Neural cell (in vitro differentiated cells): Measurements from ENCODE around the gene STPG2.

Source experiments
- EP300 ChIP-seq: fragments of 450-650 bp; conservative IDR thresholded peaks from 2 replicates; pipeline ENCODE4 v1.6.1; 2014; ENCODE audit warnings: antibody characterized with exemption, mild to moderate bottlenecking, moderate library complexity; ENCODE audit not compliant: poor library complexity, severe bottlenecking
- EZH2 ChIP-seq: fragments of 200-600, 300-800 bp; shearing (Covaris generic), sonication (generic); IDR thresholded peaks from 2 replicates; pipeline ENCODE4 v1.6.1; 2014; ENCODE audit warnings: antibody characterized with exemption, low read length, borderline replicate concordance, mild to moderate bottlenecking; ENCODE audit not compliant: insufficient read depth, poor library complexity, severe bottlenecking
- MXI1 ChIP-seq: fragments of 450-650 bp; conservative IDR thresholded peaks from 2 replicates; pipeline ENCODE4 v1.6.1; 2014; ENCODE audit warnings: antibody characterized with exemption, mild to moderate bottlenecking; ENCODE audit not compliant: poor library complexity, severe bottlenecking
- POLR2AphosphoS5 ChIP-seq: IDR thresholded peaks from 2 replicates; pipeline ENCODE4 v1.6.1; 2012
- RAD21 ChIP-seq: fragments of 450-650 bp; conservative IDR thresholded peaks from 2 replicates; pipeline ENCODE4 v1.6.1; 2014; ENCODE audit warnings: antibody characterized with exemption, mild to moderate bottlenecking, moderate library complexity
- SMC3 ChIP-seq: fragments of 450-650 bp; conservative IDR thresholded peaks from 2 replicates; pipeline ENCODE4 v1.6.1; 2014; ENCODE audit warnings: antibody characterized with exemption, mild to moderate bottlenecking, moderate library complexity; ENCODE audit not compliant: poor library complexity
- TAF1 ChIP-seq: IDR thresholded peaks from 2 replicates; pipeline ENCODE4 v1.6.1; 2012; ENCODE audit warnings: low read depth
- TF ChIP-seq, protein P1 (sequence below): fragments of 450-650 bp; IDR thresholded peaks from 2 replicates; pipeline ENCODE4 v1.5.1; 2014; ENCODE audit warnings: antibody characterized with exemption, mild to moderate bottlenecking, moderate library complexity; ENCODE audit not compliant: poor library complexity, severe bottlenecking
- TF ChIP-seq, protein P2 (sequence below): IDR thresholded peaks from 2 replicates; pipeline ENCODE4 v1.6.1; 2012; ENCODE audit warnings: borderline replicate concordance

DNA sequence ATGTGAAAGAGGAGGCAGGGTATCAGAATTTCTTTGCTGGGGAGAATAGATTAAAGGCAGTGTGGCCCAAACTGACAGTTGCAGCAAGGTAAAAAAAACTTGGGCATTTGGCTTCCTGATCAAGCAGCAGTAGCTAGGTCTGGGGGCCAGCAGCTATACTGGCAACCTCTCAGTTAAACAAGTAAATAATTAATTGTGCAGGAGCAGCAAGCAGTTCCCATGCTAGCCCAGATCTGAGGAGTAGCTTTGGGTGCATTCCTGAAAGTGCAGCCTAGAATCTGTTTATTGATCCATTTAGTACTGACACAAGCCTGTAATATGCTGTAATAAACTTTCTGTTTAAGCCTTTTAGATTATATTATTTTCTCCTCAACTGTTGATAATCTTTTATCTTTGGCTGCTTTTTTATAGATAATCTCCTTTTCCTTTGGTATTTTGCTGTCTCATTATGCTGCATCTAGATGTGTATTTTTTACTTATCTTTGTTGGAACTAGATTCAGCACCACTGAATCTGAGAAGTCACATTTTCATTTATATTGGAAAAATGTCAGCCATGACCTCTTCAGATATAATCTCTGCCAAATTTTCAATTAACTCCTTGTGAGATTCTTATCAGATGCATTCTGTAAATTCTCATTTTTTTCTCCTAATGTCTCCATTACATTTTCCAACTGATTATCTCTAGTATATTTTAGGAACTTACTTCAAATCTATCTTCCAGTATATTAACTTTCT lies 276.3 kb downstream of the STPG2 start:
- TF ChIP-seq EP300 = no peak
- TF ChIP-seq, protein P1, sequence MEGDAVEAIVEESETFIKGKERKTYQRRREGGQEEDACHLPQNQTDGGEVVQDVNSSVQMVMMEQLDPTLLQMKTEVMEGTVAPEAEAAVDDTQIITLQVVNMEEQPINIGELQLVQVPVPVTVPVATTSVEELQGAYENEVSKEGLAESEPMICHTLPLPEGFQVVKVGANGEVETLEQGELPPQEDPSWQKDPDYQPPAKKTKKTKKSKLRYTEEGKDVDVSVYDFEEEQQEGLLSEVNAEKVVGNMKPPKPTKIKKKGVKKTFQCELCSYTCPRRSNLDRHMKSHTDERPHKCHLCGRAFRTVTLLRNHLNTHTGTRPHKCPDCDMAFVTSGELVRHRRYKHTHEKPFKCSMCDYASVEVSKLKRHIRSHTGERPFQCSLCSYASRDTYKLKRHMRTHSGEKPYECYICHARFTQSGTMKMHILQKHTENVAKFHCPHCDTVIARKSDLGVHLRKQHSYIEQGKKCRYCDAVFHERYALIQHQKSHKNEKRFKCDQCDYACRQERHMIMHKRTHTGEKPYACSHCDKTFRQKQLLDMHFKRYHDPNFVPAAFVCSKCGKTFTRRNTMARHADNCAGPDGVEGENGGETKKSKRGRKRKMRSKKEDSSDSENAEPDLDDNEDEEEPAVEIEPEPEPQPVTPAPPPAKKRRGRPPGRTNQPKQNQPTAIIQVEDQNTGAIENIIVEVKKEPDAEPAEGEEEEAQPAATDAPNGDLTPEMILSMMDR = no peak
- TF ChIP-seq, protein P2, sequence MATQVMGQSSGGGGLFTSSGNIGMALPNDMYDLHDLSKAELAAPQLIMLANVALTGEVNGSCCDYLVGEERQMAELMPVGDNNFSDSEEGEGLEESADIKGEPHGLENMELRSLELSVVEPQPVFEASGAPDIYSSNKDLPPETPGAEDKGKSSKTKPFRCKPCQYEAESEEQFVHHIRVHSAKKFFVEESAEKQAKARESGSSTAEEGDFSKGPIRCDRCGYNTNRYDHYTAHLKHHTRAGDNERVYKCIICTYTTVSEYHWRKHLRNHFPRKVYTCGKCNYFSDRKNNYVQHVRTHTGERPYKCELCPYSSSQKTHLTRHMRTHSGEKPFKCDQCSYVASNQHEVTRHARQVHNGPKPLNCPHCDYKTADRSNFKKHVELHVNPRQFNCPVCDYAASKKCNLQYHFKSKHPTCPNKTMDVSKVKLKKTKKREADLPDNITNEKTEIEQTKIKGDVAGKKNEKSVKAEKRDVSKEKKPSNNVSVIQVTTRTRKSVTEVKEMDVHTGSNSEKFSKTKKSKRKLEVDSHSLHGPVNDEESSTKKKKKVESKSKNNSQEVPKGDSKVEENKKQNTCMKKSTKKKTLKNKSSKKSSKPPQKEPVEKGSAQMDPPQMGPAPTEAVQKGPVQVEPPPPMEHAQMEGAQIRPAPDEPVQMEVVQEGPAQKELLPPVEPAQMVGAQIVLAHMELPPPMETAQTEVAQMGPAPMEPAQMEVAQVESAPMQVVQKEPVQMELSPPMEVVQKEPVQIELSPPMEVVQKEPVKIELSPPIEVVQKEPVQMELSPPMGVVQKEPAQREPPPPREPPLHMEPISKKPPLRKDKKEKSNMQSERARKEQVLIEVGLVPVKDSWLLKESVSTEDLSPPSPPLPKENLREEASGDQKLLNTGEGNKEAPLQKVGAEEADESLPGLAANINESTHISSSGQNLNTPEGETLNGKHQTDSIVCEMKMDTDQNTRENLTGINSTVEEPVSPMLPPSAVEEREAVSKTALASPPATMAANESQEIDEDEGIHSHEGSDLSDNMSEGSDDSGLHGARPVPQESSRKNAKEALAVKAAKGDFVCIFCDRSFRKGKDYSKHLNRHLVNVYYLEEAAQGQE = no peak
- TF ChIP-seq EZH2 = no peak
- TF ChIP-seq TAF1 = no peak
- TF ChIP-seq RAD21 = no peak
- no peak for TF ChIP-seq POLR2AphosphoS5
- no peak for TF ChIP-seq MXI1
- TF ChIP-seq SMC3 = no peak
